ENCODE data around the gene PRRC2C.

The PRRC2C gene

DNA sequence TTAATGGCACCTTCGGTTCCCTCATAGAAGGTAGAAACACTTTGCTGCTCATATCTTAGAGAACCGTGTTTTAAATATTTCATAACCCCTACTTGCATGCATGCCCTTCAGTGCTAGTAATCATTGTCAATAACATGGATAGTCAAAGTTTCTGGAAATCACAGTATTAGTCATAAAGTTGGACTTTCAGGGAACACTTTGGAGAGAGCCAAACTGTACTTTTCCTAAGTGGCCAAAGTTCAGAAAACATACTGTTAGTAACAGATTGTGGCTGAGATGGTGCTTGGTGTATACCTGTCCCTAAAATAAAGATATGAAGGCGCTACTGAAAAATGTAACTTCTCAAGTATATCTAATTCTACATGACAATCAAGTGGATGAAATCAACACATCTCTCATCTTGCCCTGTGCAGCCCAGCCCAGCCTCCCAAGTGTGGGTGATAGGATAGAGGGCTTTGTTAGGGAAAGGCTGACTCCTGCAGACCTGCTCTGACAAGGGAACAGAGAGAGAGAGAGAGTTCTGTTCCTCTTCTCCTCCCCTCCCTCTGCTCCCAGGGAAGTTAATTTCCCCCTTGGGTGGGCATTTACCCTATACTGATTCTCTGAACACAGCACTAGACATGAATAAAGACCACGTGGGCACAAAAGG, 152.7 kb downstream of the PRRC2C start:
- no peak for DNase-seq (ENCODE audit: low spot score)

DNA sequence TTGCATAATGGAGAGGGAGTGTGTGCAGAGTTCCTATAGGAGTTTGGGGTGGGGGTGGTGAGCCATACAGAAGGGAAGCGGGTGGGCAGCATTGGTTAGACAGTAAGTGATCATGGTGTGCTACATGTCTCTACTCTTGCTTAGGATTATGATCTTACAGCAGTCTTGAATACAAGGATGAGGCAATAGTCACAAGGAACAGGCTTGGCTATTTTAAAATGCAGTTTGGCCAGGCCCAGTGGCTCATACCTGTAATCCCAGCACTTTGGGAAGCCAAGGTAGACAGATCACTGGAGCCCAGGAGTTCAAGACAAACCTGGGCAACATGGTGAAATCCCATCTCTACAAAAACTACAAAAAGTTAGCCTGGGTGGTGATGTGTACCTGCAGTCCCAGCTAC, 154.9 kb downstream of the PRRC2C start:
- DNase-seq (ENCODE audit: low spot score): no peak

DNA sequence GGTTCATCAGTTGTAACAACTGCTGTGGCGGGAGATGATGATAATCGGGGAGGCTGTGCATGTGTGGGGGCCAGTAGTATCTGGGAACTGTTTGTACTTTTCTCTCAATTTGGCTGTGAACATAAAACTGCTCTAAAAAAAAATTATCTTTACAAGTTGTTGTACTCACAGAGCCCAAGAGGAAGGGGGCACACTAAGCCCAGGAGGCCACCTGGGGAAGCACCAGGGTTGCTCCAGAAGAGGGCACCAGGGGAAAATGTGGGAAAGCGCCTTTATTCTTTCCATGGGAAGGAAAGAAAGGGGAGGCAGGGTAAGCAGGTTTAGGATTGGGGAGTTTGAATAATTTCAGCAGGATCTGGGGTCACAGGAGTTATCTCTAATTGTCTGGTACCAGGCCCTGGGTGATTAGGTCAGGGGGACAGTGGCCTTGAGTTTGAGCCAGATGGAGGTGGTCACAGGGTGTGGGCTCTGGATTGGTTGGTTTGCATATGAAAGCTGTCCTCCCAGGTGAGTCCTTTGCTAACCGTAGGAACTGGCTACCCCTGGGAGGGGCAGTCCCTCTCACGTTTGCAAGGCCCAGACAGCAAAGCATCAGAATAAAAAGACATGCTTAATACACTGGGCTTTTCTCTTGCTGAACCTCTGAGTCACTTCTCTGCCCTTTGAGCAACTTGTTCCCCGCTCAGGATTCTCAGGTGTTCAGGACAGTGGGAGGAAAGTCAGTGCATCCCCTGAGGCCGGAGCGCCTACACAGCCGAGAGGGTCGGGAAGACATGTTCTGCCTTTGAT, 155.9 kb downstream of the PRRC2C start:
- no peak for DNase-seq (ENCODE audit: low spot score)

DNA sequence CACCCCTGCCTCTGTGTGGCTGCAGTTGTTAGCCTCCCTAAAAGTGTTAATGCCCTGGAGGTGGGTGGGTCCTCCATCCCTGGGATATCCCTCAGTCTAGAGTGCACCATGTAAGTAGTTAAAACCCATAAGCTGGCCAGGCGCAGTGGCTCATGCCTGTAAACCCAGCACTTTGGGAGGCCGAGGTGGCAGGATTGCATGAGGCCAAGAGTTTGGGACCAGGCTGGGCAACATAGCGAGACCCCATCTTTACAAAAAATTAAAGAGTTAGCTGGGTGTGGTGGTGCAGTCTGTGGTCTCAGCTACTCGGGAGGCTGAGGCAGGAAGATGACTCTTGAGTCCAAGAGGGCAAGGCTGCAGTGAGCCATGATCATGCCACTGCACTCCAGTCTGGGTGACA, 156.9 kb downstream of the PRRC2C start:
- no peak for DNase-seq (ENCODE audit: low spot score)
